Activated T-helper 2 cell treated with anti-CD3 and anti-CD28 coated beads, Interferon-gamma antibody, Interleukin-2, Interleukin-4, amounts not matched to agents 10 μg/mL and 5 μg/mL and 100 μg/mL, durations not matched to agents 14 hours and 24 hours and 36 hours (primary cell): ENCODE measurements around the gene CCR2. TPM values are rescaled to one million over a fixed set of nuclear protein-coding genes. Genes with fewer than 3 reads are reported as not detected.

ENCODE experiments used
- DNase-seq: peaks from one replicate; pipeline ENCODE4 v3.0.0; 2021; ENCODE audit warnings: low spot score
- H3K27ac Mint-ChIP-seq: one replicate; pipeline ENCODE4 v1.8.0; 2021; ENCODE audit warnings: mixed read lengths
- H3K27me3 Mint-ChIP-seq: one replicate; pipeline ENCODE4 v1.8.0; 2021; ENCODE audit warnings: low read depth, mixed read lengths
- H3K36me3 Mint-ChIP-seq: one replicate; pipeline ENCODE4 v1.8.0; 2021; ENCODE audit warnings: low read depth, mixed read lengths
- H3K4me1 Mint-ChIP-seq: one replicate; pipeline ENCODE4 v1.8.0; 2021; ENCODE audit warnings: low read depth, mixed read lengths
- H3K4me3 Mint-ChIP-seq: one replicate; pipeline ENCODE4 v1.8.0; 2021; ENCODE audit warnings: low read depth, mild to moderate bottlenecking, moderate library complexity, mixed read lengths
- H3K9me3 Mint-ChIP-seq: one replicate; pipeline ENCODE4 v1.8.0; 2021; ENCODE audit warnings: mixed read lengths
- intact Hi-C: fragments of 100-400 bp; cut with micrococcal nuclease; formaldehyde crosslinking; loops from one replicate; pipeline ENCODE4 v1.15.1; 2023
- total RNA-seq: library from RNA; stranded (reverse); gene quantifications from 2 replicates; pipeline ENCODE4 v1.2.3, GENCODE V29; 2022

CCR2 gene
- total RNA-seq, 1 donor from 2014 or later, result 1.1 TPM

GRCh38 chr3:46359733-46360493 lies 6.0 kb downstream of the CCR2 start:
- no peak overlapping the region for H3K27ac Mint-ChIP-seq
- H3K4me1 Mint-ChIP-seq, result peaks cover 35% of the 10 kb centered on the region
- intact Hi-C loops, result no loop called here
- peaks cover 72% of the 10 kb centered on the region for H3K27me3 Mint-ChIP-seq
- H3K9me3 Mint-ChIP-seq, result no peaks in the 10 kb centered on the region
- H3K4me3 Mint-ChIP-seq, result no peak overlapping the region
- peaks cover 5% of the 10 kb centered on the region for H3K36me3 Mint-ChIP-seq
- DNase-seq, result no peak

- no peak for DNase-seq
- H3K36me3 Mint-ChIP-seq, result peaks cover 5% of the 10 kb centered on the region
Measured at GRCh38 chr3:46360907-46361306, 7.0 kb downstream of the CCR2 start.

GRCh38 chr3:46361408-46362283 lies 7.7 kb downstream of the CCR2 start:
- Mint-ChIP-seq H3K4me1 (peaks cover 31% of the 10 kb centered on the region), H3K36me3 (peaks cover 5% of the 10 kb centered on the region), H3K4me3 (no peak overlapping the region), H3K27me3 (peaks cover 75% of the 10 kb centered on the region), H3K9me3 (no peaks in the 10 kb centered on the region), H3K27ac (no peak overlapping the region)
- intact Hi-C loops, result no loop called here
- no peak for DNase-seq

More at GRCh38 chr3:46360907-46361306, 7.0 kb downstream of the CCR2 start:
- peaks cover 73% of the 10 kb centered on the region for H3K27me3 Mint-ChIP-seq
- H3K27ac Mint-ChIP-seq, result no peak overlapping the region
- H3K9me3 Mint-ChIP-seq, result no peaks in the 10 kb centered on the region
- intact Hi-C loops, result no loop called here
- peaks cover 29% of the 10 kb centered on the region for H3K4me1 Mint-ChIP-seq
- H3K4me3 Mint-ChIP-seq, result no peak overlapping the region

GRCh38 chr3:46365041-46365440 lies 11.1 kb downstream of the CCR2 start:
- DNase-seq, result no peak
- peaks cover 40% of the 10 kb centered on the region for H3K4me1 Mint-ChIP-seq
- no peaks in the 10 kb centered on the region for H3K36me3 Mint-ChIP-seq
- intact Hi-C loops, result no loop called here
- H3K27me3 Mint-ChIP-seq, result peaks cover 60% of the 10 kb centered on the region
- H3K9me3 Mint-ChIP-seq, result no peaks in the 10 kb centered on the region
- no peak overlapping the region for H3K27ac Mint-ChIP-seq
- no peak overlapping the region for H3K4me3 Mint-ChIP-seq

- DNase-seq, result no peak
- intact Hi-C loops, result no loop called here
- peaks cover 55% of the 10 kb centered on the region for H3K27me3 Mint-ChIP-seq
- no peak overlapping the region for H3K27ac Mint-ChIP-seq
- H3K4me3 Mint-ChIP-seq, result no peak overlapping the region
- peaks cover 44% of the 10 kb centered on the region for H3K4me1 Mint-ChIP-seq
- H3K36me3 Mint-ChIP-seq, result no peaks in the 10 kb centered on the region
- no peaks in the 10 kb centered on the region for H3K9me3 Mint-ChIP-seq
Measured at GRCh38 chr3:46365737-46366524, 12.0 kb downstream of the CCR2 start.

GRCh38 chr3:46367811-46368210 lies 13.9 kb downstream of the CCR2 start:
- intact Hi-C loops, result no loop called here
- DNase-seq, result no peak
- Mint-ChIP-seq H3K9me3 (no peaks in the 10 kb centered on the region), H3K4me3 (no peak overlapping the region), H3K36me3 (no peaks in the 10 kb centered on the region), H3K27ac (no peak overlapping the region), H3K27me3 (peaks cover 51% of the 10 kb centered on the region), H3K4me1 (peaks cover 51% of the 10 kb centered on the region)

GRCh38 chr3:46368569-46368968 lies 14.7 kb downstream of the CCR2 start:
- Mint-ChIP-seq H3K36me3 (no peaks in the 10 kb centered on the region), H3K27me3 (peaks cover 55% of the 10 kb centered on the region), H3K4me3 (no peak overlapping the region), H3K27ac (no peak overlapping the region), H3K4me1 (peaks cover 50% of the 10 kb centered on the region), H3K9me3 (no peaks in the 10 kb centered on the region)
- intact Hi-C loops, result no loop called here
- DNase-seq, result peak; percentile 31

GRCh38 chr3:46369151-46369550 lies 15.2 kb downstream of the CCR2 start:
- H3K27ac Mint-ChIP-seq, result peak overlapping the region; percentile 92

GRCh38 chr3:46369675-46370132 lies 15.8 kb downstream of the CCR2 start:
- Mint-ChIP-seq H3K36me3 (no peaks in the 10 kb centered on the region), H3K9me3 (no peaks in the 10 kb centered on the region), H3K4me3 (peak overlapping the region; percentile 38), H3K27me3 (peaks cover 57% of the 10 kb centered on the region), H3K27ac (peak overlapping the region; percentile 92), H3K4me1 (peaks cover 51% of the 10 kb centered on the region)
- intact Hi-C loops, result loop anchor here (1.0 to 5.0 kb wide), 11 partner anchors 16 to 507 kb away; partner anchors contain the start of gene CXCR6
- peak; percentile 48 for DNase-seq

More at GRCh38 chr3:46369151-46369550, 15.2 kb downstream of the CCR2 start:
- Mint-ChIP-seq H3K4me3 (no peak overlapping the region), H3K36me3 (no peaks in the 10 kb centered on the region), H3K27me3 (peaks cover 55% of the 10 kb centered on the region), H3K9me3 (no peaks in the 10 kb centered on the region), H3K4me1 (peaks cover 47% of the 10 kb centered on the region)
- no peak for DNase-seq
- intact Hi-C loops, result loop anchor here (1.0 kb wide), 1 partner anchor 20 kb away; no protein-coding TSS in a partner anchor

- intact Hi-C loops, result loop anchor here (1.0 to 5.0 kb wide), 12 partner anchors 18 to 509 kb away; partner anchors contain the start of genes CCR1 and CXCR6
- DNase-seq, result peak; percentile 31
- no peaks in the 10 kb centered on the region for H3K9me3 Mint-ChIP-seq
- peak within 1 kb of the TSS; percentile 92 for H3K27ac Mint-ChIP-seq
- H3K4me1 Mint-ChIP-seq, result peaks cover 57% of the 10 kb centered on the region
- peak within 1 kb of the TSS; percentile 38 for H3K4me3 Mint-ChIP-seq
- H3K36me3 Mint-ChIP-seq, result no peaks in the 10 kb centered on the region
- H3K27me3 Mint-ChIP-seq, result peaks cover 54% of the 10 kb centered on the region
Measured at GRCh38 chr3:46370839-46371518, 17.1 kb downstream of the CCR2 start, which contains the start of gene CCR5. Gene CCR5, plus strand, starts transcription at chr3:46370946. Its CDS starts 1,957 bp downstream, at chr3:46372903.

GRCh38 chr3:46371519-46372340 lies 17.8 kb downstream of the CCR2 start:
- intact Hi-C loops, result loop anchor here (1.0 to 5.0 kb wide), 8 partner anchors 71 to 509 kb away; partner anchors contain the start of genes CCR1 and CXCR6
- Mint-ChIP-seq H3K4me3 (no peak overlapping the region), H3K27me3 (peaks cover 50% of the 10 kb centered on the region), H3K9me3 (no peaks in the 10 kb centered on the region), H3K27ac (no peak overlapping the region), H3K36me3 (no peaks in the 10 kb centered on the region), H3K4me1 (peaks cover 55% of the 10 kb centered on the region)
- DNase-seq, result no peak
